A549 treated with CORT108297 at 1 μM for 4 hours (cell line): ENCODE results near the gene MAP4K1. TPM values are rescaled to one million over a fixed set of nuclear protein-coding genes. Genes with fewer than 3 reads are reported as not detected.

Experiments used
- total RNA-seq: library from RNA; stranded (reverse); fragments of 200-300 nt; extraction: Qiagen RNA extraction; gene quantifications from 5 replicates; pipeline ENCODE4 v1.2.3, GENCODE V29; 2022

Gene MAP4K1
- 0.50 to 1.0 TPM (median 0.92 TPM) in 5 replicates for total RNA-seq

GRCh38 chr19:38617764-38618589, at the start of gene MAP4K1:
MAP4K1 (minus strand) TSS chr19:38617953; CDS start chr19:38617895, 58 bp downstream.

GRCh38 chr19:38647368-38647965, 29.7 kb upstream of the MAP4K1 start, which contains the start of gene ACTN4:
ACTN4 (plus strand) TSS chr19:38647649; CDS start chr19:38647746, 97 bp downstream.

GRCh38 chr19:38618590-38619360, 1.0 kb upstream of the MAP4K1 start, which contains the start of gene EIF3K:
EIF3K (plus strand) TSS chr19:38619188; CDS start chr19:38619269, 81 bp downstream.

Other genes with a start within 250 kb of the MAP4K1 start
- 439 to 523 TPM (median 486 TPM) in 5 replicates for gene PSMD8, start 243.4 kb downstream of the MAP4K1 start, total RNA-seq
- gene GGN, start 229.9 kb downstream of the MAP4K1 start, total RNA-seq, result 0.22 to 0.53 TPM (median 0.31 TPM) in 5 replicates
- 1.3 to 2.7 TPM (median 2.3 TPM) in 5 replicates for gene SPRED3, start 229.3 kb downstream of the MAP4K1 start, total RNA-seq
- gene FAM98C, start 214.9 kb downstream of the MAP4K1 start, total RNA-seq, result 18.2 to 30.1 TPM (median 26.9 TPM) in 5 replicates
- 0.07 to 0.14 TPM (median 0.11 TPM) in 3 of 5 replicates, not detected in the others for gene RASGRP4, start 191.7 kb downstream of the MAP4K1 start, total RNA-seq
- gene RYR1, start 184.3 kb downstream of the MAP4K1 start, total RNA-seq, result 4.1 to 6.3 TPM (median 4.8 TPM) in 5 replicates
- gene EIF3K, start 1.2 kb upstream of the MAP4K1 start, total RNA-seq, result 671 to 1,000 TPM (median 735 TPM) in 5 replicates
- 840 to 1,278 TPM (median 1,154 TPM) in 5 replicates for gene ACTN4, start 29.7 kb upstream of the MAP4K1 start, total RNA-seq
- 5.0 to 6.7 TPM (median 6.2 TPM) in 5 replicates for gene CAPN12, start 126.5 kb upstream of the MAP4K1 start, total RNA-seq
- 0.31 to 0.54 TPM (median 0.32 TPM) in 3 of 5 replicates, not detected in the others for gene LGALS7, start 155.6 kb upstream of the MAP4K1 start, total RNA-seq
- gene LGALS7B, start 171.2 kb upstream of the MAP4K1 start, total RNA-seq, result 0.39 to 0.48 TPM in 2 of 5 replicates, not detected in the others
- 0.18 to 0.65 TPM (median 0.42 TPM) in 5 replicates for gene LGALS4, start 195.0 kb upstream of the MAP4K1 start, total RNA-seq
- gene ECH1, start 213.8 kb upstream of the MAP4K1 start, total RNA-seq, result 275 to 383 TPM (median 296 TPM) in 5 replicates
- 324 to 352 TPM (median 346 TPM) in 5 replicates for gene HNRNPL, start 232.0 kb upstream of the MAP4K1 start, total RNA-seq